HG03378 (cell line): ENCODE results near the gene IFT172.
A peak's percentile ranks its signal among the peaks of the same experiment; 100 is the strongest.
"Not testable (repeated sequence)": the region's sequence is repeated elsewhere in the genome, so short reads cannot be mapped to it uniquely, and the experiment has no call there.

Source experiments
- ATAC-seq: cut with Tn5 transposase; IDR thresholded peaks from one replicate; pipeline ENCODE4 v1.9.1; 2021; ENCODE audit warnings: mild to moderate bottlenecking, moderate library complexity; ENCODE audit not compliant: unreplicated experiment

The IFT172 gene

GRCh38 chr2:27428213-27428977 lies 61.1 kb downstream of the IFT172 start, which contains the start of gene NRBP1:
Gene NRBP1, plus strand, starts transcription at chr2:27428631. Its CDS starts 4,643 bp downstream, at chr2:27433274.
- ATAC-seq = peak; percentile 77

GRCh38 chr2:27427863-27428212 lies 61.7 kb downstream of the IFT172 start:
- ATAC-seq = no peak

- not testable (repeated sequence) for ATAC-seq
These were observed 64.5 kb downstream of the IFT172 start for GRCh38 chr2:27425039-27425438.

GRCh38 chr2:27422958-27423357 lies 66.6 kb downstream of the IFT172 start:
- ATAC-seq = no peak

- ATAC-seq = no peak
These were observed 67.8 kb downstream of the IFT172 start for GRCh38 chr2:27421660-27422250.

- ATAC-seq = no peak
These were observed 68.5 kb downstream of the IFT172 start for GRCh38 chr2:27420996-27421395.

GRCh38 chr2:27416151-27416550 lies 73.4 kb downstream of the IFT172 start:
- no peak for ATAC-seq

- no peak for ATAC-seq
These were observed 77.0 kb downstream of the IFT172 start for GRCh38 chr2:27412419-27413152.

- ATAC-seq = peak; percentile 70
These were observed 80.0 kb downstream of the IFT172 start, which contains the start of gene PPM1G for GRCh38 chr2:27409321-27410073. Gene PPM1G, minus strand, starts transcription at chr2:27409591. Its CDS starts 169 bp downstream, at chr2:27409422.

- ATAC-seq = peak; percentile 28
These were observed 80.8 kb downstream of the IFT172 start for GRCh38 chr2:27408601-27409320.

GRCh38 chr2:27407798-27408491 lies 81.6 kb downstream of the IFT172 start:
- no peak for ATAC-seq

- no peak for ATAC-seq
These were observed 89.0 kb downstream of the IFT172 start for GRCh38 chr2:27400348-27401135.

- ATAC-seq = no peak
These were observed 90.6 kb downstream of the IFT172 start for GRCh38 chr2:27398962-27399361.
